ENCODE measurements around the gene CDC73.
"Not testable (repeated sequence)": the region's sequence is repeated elsewhere in the genome, so short reads cannot be mapped to it uniquely, and the experiment has no call there.

Gene CDC73

GRCh38 chr1:193181536-193181935 lies 59.7 kb downstream of the CDC73 start:
- DNase-seq (ENCODE audit: low read depth), result no peak

DNA sequence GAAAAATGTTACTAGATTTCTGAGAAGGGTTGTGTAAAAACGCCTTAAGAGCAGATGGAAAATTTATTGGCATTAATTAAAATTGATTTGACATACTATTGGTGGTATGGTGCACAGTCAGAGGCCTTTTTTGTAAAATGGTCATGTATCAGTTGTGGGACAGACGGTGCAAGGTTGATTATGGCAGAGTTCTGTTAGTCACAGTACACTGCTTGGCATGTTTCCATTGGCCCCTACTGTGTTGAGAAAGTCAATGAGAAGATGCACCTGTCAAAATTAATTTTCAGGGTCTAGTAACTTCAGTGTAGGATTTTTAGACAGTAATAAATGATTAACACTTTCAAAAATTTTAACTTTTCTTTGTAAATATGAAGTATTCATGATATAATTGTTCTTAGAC lies 60.2 kb downstream of the CDC73 start:
- DNase-seq (ENCODE audit: low read depth), result no peak

GRCh38 chr1:193183019-193183627 lies 61.3 kb downstream of the CDC73 start:
- no peak for DNase-seq (ENCODE audit: low read depth)

DNA sequence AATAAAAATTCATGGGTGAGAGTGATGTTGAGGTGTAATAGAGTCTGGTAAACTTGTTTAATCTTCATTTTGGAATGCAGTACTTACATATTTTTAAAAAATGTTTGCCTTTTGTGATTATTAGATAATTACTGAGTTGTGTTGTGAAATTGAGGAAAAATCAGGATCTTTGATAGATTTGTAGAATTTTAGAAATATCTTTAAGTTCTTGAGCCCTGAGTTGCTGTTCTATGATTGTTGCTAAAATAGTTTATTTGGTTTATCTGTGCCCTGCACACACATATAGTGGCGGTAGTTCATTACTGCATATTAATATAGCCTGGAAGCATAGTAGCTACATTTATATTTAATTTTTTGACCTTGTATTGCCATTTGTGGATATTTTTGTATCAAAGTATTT lies 62.9 kb downstream of the CDC73 start:
- DNase-seq (ENCODE audit: low read depth), result no peak

GRCh38 chr1:193185211-193185610 lies 63.4 kb downstream of the CDC73 start:
- DNase-seq (ENCODE audit: low read depth), result no peak

- DNase-seq (ENCODE audit: low read depth), result no peak
Observed at GRCh38 chr1:193185901-193186731, 64.3 kb downstream of the CDC73 start, which contains the start of gene B3GALT2. Gene B3GALT2, minus strand, starts transcription at chr1:193186613. Its CDS starts 5,051 bp downstream, at chr1:193181562.

- no peak for DNase-seq (ENCODE audit: low read depth)
Observed at GRCh38 chr1:193187114-193187513, 65.3 kb downstream of the CDC73 start.

GRCh38 chr1:193188915-193189314 lies 67.1 kb downstream of the CDC73 start:
- not testable (repeated sequence) for DNase-seq (ENCODE audit: low read depth)

- DNase-seq (ENCODE audit: low read depth), result no peak
Observed at GRCh38 chr1:193189442-193190095, 67.7 kb downstream of the CDC73 start.

DNA sequence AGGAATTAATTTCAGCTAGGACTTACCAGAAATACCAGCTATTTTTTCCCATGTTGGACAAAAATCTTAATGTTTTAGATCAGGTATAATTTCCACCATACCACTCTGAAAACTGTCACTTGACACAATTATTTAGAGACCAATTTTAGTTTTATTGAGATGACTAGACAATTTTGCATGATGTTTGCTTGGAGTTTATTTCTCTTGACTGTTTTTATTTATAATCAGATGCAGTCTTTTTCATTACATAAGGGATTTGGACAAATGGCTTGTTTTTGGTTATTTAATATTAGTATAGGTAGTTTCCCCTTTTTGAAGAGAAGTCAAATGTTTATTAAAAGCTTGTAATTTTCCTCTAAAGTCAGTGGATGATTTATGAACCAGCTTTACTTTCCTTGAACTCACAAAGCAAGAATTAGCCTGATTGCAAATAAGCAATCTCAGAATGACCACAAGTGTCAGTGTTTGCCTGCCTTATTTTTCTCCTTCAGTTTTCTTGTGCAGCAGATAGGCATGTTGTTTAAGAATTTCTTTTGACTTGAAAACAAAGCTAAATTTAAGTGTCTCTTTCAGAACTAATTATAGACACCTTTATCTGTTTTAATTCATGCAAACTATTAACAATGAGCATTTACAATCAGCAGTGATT lies 68.4 kb downstream of the CDC73 start:
- DNase-seq (ENCODE audit: low read depth), result no peak

DNA sequence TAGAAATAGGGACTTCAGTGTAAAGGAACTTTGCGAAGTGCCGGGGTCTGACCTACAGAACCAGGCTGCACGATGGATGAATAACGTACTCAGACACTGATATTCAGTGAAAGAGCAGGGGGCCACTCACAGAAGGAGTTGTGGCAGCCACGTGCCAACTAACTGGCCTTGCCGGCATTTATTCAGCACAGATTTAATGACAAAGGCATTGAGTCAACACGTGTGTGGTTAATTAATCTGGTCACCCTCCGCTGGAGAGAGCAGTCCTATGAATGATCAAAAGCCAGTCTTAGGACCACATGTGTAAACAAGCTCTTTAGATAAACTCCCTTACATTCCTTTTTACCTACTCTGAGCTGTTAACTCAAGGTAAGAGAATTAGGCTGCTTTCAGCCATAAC lies 70.8 kb downstream of the CDC73 start:
- no peak for DNase-seq (ENCODE audit: low read depth)

- no peak for DNase-seq (ENCODE audit: low read depth)
Observed at GRCh38 chr1:193199940-193200339, 78.1 kb downstream of the CDC73 start.

DNA sequence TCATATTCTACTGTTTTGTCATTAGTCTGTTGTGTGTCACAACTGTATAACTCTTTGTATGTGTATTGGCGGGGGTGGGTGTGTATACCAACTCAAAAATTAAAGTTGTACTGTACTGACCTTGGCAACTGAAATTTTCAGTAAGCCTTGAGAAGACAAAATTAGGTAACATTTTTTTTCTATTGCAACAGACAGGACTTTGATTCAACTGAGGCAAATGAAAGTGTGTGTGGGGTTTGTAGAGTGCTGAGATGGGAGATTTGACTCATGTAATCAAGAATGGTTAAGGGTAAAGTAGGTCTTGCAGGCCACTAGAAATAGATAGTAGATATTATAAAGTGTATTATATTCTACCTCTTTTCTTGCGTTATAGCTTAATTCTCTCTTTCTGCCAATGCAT lies 79.2 kb downstream of the CDC73 start:
- DNase-seq (ENCODE audit: low read depth), result no peak

- DNase-seq (ENCODE audit: low read depth), result no peak
Observed at GRCh38 chr1:193210996-193211395, 89.2 kb downstream of the CDC73 start.

DNA sequence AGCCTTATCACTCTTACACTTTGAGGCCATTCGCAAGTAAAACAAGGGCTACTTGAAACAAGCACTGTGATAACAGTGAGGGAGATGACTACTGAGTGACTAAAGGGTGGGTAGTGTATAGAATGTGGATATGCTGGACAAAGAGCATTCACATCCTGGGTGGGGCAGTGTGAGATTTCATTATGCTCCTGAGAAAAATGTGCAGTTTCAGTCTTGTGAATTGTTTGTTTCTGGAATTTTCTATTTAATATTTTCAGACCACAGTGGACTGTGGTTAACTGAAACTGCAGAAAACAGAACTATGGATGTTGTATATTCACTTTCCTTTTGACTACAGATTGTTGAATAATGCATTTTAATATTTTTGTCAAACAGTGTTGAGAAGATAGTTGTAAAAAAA lies 89.7 kb downstream of the CDC73 start:
- DNase-seq (ENCODE audit: low read depth), result no peak

DNA sequence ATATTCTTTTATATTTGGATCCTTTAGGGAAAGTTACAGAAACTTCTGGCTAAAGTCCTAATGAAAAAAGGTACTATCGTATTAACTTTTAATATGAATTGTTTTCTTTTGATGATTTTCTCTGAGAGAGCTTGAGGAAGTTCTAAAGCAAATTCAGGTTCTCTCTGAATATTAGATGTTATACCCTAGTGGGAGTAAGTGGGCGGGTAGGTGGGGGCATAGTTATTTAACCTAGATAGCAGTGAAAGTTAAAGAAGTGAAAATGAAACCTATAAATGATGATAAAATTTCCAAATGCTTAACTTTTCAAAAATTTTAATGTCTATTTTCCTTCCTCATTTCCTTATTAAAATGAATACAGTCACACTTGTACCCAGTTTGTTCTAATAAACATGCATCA lies 90.8 kb downstream of the CDC73 start:
- no peak for DNase-seq (ENCODE audit: low read depth)

GRCh38 chr1:193213998-193214397 lies 92.2 kb downstream of the CDC73 start:
- DNase-seq (ENCODE audit: low read depth), result no peak

DNA sequence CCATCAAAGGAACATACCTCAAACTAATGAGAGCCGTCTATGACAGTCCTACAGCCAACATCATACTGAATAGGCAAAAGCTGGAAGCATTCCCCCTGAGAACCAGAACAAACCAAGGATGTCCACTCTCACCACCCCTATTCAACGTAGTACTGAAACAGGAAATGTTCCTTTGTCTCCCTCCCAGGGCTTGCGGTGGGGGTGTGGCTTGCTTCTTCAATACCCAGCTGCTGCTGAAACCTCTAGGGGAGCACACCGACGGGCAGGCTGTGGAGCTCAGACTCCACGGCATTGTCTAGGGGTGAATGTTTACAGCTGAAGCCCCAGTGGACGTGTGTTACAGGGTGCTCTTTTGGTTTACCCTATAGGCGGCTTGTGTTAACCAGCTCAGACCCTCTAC lies 95.1 kb downstream of the CDC73 start:
- DNase-seq (ENCODE audit: low read depth), result no peak

- no peak for DNase-seq (ENCODE audit: low read depth)
Observed at GRCh38 chr1:193219391-193219790, 97.6 kb downstream of the CDC73 start.

DNA sequence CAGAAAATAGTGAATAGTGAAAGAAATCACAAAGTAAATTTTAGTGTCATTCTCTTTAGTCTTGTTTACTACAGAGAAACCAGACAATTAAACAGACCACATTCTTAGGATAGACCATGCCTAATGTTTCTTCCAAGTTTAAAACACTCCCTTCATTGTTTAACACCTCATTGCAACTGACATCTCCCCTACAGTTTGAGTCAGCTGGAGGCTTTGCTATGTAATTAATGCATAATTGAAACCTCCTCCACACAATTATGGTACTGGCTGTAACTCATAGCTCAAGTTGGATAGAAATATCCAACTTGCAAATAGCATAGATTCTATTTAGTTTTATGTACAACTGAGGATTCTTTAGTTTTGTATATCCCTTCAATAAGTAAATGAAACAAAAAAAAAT lies 99.8 kb downstream of the CDC73 start:
- no peak for DNase-seq (ENCODE audit: low read depth)

- no peak for DNase-seq (ENCODE audit: low read depth)
Observed at GRCh38 chr1:193222056-193222615, 100.3 kb downstream of the CDC73 start.

DNA sequence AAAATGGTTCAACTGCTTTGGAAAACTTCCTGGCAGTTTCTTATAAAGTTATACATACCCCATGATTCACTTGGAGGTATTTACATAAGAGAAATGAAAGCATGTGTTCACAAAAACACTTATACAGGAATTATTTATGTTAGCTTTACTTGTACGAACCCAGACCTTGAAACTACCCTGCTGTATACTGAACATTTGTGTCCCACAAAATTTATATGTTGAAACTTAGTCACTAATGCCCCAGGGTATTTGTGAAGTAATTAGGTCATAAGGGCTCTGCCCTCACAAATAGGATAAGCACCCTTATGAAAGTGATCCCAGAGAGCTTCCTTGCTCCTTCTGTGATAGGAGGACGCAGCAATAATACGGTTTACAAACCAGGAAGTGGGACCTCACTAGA lies 107.3 kb downstream of the CDC73 start:
- DNase-seq (ENCODE audit: low read depth), result no peak
